Muscle layer of duodenum (tissue), 2 donors: ENCODE results near the gene SGSM2.

ENCODE experiments used
- H3K27ac ChIP-seq: one replicate; pipeline ENCODE4 v1.7.0; 2013; ENCODE audit warnings: mild to moderate bottlenecking, low read length
- H3K27me3 ChIP-seq: one replicate; pipeline ENCODE4 v1.7.0; 2013; ENCODE audit warnings: low read depth, mild to moderate bottlenecking, control low read depth, low read length
- H3K36me3 ChIP-seq, 2 donors: one replicate each; pipeline ENCODE4 v1.7.0; 2013; ENCODE audit warnings: low read length in 2 of 2, control low read depth in 1 of 2, mild to moderate bottlenecking in 1 of 2; ENCODE audit not compliant: insufficient read depth in 2 of 2, control insufficient read depth in 1 of 2
- H3K4me1 ChIP-seq, 2 donors: one replicate each; pipeline ENCODE4 v1.7.0; 2013; ENCODE audit warnings: low read length in 2 of 2, mild to moderate bottlenecking in 2 of 2, control low read depth in 1 of 2, moderate library complexity in 1 of 2; ENCODE audit not compliant: insufficient read depth in 2 of 2, control insufficient read depth in 1 of 2
- H3K4me3 ChIP-seq, 2 donors: one replicate each; pipeline ENCODE4 v1.7.0; 2013; ENCODE audit warnings: low read length in 2 of 2, low read depth in 1 of 2, mild to moderate bottlenecking in 1 of 2
- H3K9me3 ChIP-seq, 2 donors: one replicate each; pipeline ENCODE4 v1.7.0; 2013; ENCODE audit warnings: low read length in 2 of 2, control low read depth in 1 of 2, mild to moderate bottlenecking in 1 of 2; ENCODE audit not compliant: control insufficient read depth in 1 of 2
- donor health status: healthy.

The SGSM2 gene

GRCh38 chr17:2403044-2403443, 65.7 kb downstream of the SGSM2 start:
- Histone ChIP-seq H3K36me3 (peaks cover 0 to 22% of the 10 kb centered on the region in 2 donors), H3K4me1 (peaks cover 39 to 56% of the 10 kb centered on the region in 2 donors), H3K27me3 (no peaks in the 10 kb centered on the region), H3K9me3 (no peaks in the 10 kb centered on the region), H3K4me3 (no peak overlapping the region), H3K27ac (peak overlapping the region; percentile 81)

DNA sequence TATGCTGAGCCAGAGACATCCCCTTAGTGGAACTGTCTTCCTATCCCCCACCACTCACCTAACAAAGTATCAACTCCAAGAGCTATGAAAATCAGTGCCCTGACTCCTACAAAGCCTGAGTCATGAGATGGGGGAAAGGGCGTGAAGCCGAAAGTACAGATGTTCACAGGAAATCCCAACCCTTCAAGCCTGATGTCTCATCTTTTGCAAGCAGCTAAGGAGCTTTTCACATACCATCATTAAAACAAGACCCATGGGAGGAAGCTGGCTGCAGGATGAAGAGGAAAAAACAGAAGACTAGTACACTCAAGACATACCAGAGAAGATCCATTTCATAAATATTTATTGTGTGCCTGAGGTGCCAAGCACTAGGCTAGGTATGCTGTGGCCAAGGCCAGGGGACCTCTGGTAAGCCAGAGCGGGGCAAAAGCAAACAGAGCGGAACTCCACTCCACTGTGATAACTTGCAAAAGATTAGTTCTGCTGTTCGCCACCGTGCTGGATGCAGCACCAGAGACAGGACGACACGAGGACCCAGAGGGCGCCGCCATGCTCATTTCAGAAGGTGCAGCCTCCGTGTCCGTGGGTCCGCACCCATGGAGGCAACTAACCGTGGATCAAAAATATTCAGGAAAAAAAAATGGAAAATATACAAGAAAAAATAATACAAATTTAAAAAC, 68.1 kb downstream of the SGSM2 start:
- Histone ChIP-seq H3K4me3 (no peak overlapping the region), H3K27me3 (no peaks in the 10 kb centered on the region), H3K36me3 (peaks cover 0 to 11% of the 10 kb centered on the region in 2 donors), H3K9me3 (no peaks in the 10 kb centered on the region), H3K4me1 (peaks cover 33 to 50% of the 10 kb centered on the region in 2 donors), H3K27ac (peak overlapping the region; percentile 98)

- peaks cover 33 to 50% of the 10 kb centered on the region in 2 donors for H3K4me1 ChIP-seq
- peaks cover 0 to 13% of the 10 kb centered on the region in 2 donors for H3K36me3 ChIP-seq
- H3K27ac ChIP-seq, result peak overlapping the region; percentile 98
- H3K4me3 ChIP-seq, result peak overlapping the region in 1 of 2 donors; percentile 37
- no peaks in the 10 kb centered on the region for H3K27me3 ChIP-seq
- no peaks in the 10 kb centered on the region for H3K9me3 ChIP-seq
These were observed 69.1 kb downstream of the SGSM2 start for GRCh38 chr17:2406271-2406902.

DNA sequence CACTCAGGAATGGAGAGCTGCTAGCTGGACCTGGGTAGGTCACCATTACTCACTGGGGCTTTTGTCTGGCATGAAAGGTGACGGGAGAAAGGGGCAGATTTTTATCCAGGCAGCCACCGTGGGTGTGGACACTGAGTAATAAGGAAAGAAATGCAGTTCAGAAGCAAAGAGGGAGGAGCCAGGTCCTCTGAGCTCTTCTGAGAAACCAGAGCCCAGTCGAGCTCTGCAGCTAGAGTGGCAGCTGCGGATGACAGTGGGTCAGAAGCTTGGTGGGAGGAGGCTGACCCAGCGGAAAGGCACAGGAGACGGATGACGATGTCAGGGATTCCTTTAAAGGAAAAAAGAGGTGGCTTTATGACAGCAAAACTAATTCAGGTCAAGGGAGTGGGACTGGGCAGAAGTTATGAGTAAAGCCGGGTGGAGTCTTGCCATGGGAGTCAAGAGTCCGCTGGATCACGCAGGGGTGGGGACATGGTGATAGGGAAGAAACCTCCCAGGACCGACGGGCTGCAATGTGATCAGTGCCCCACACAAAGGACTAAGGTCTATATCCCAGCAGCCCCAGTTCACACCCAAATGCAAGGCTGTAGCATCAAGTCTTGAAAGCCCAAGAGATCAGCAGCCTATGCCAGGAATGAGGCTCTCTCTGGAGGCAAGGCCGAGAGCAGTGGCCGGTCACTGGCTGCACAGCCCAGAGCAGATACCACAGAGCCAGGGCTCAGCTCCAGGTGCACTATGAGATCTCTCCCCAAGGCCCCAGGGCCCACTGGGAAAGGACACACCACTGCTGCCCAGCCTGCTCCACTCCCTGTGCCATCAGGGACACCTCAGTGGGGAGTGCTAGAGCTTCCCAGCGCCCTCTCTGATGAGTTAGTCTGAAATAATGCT, 69.8 kb downstream of the SGSM2 start:
- H3K4me1 ChIP-seq, result peaks cover 33 to 50% of the 10 kb centered on the region in 2 donors

DNA sequence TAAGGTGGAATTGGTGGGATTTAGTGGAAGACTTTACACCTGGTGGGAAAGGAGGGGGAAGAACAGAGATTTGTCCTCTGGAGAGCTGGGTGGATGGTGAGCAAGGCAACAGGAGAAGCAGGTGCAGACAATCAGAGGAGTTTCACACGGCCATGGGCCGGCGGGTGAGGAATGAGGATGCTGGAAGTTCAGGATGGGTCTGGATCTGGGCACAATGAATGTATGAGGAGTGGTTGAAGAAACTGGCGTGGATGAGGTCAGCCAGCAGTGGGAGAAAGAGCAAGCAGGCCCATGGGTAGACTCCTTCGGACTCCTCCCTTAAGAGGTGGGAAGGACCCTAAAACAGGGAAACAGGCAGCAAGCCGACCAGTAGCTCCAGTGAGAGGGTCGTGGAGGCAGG, 73.7 kb downstream of the SGSM2 start:
- Histone ChIP-seq H3K4me1 (peaks cover 12 to 17% of the 10 kb centered on the region in 2 donors), H3K27me3 (no peaks in the 10 kb centered on the region), H3K36me3 (peaks cover 6 to 21% of the 10 kb centered on the region in 2 donors), H3K9me3 (no peaks in the 10 kb centered on the region), H3K27ac (no peak overlapping the region), H3K4me3 (no peak overlapping the region)

More for the DNA sequence above, 69.8 kb downstream of the SGSM2 start:
- Histone ChIP-seq H3K36me3 (peaks cover 0 to 9% of the 10 kb centered on the region in 2 donors), H3K27ac (peak overlapping the region; percentile 98), H3K4me3 (peak overlapping the region in 1 of 2 donors; percentile 37), H3K27me3 (no peaks in the 10 kb centered on the region), H3K9me3 (no peaks in the 10 kb centered on the region)

DNA sequence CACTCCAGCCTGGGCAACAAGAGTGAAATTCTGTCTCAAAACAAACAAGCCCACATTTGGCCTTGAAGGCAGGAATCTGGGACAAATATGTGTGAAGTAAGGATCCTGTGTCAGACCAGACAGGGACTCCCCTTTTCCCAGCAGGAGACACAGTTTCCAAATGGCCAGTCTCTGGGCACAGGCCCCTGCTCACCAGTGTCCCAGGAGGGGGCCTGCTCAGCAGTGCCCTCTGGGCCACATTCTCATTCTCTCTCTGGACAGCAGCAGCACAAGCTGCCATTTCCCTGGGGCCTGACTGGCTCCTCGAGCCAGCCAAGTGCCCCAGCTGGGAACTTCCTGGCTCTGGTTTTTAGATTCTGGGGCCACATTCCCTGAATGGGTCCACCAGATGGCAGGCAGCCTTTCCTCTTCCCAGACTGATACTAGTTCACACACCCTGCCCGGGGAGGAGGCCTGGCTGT, 75.3 kb downstream of the SGSM2 start:
- H3K27ac ChIP-seq, result peak overlapping the region; percentile 31
- H3K36me3 ChIP-seq, result peaks cover 6 to 17% of the 10 kb centered on the region in 2 donors
- H3K4me3 ChIP-seq, result no peak overlapping the region
- peaks cover 5 to 8% of the 10 kb centered on the region in 2 donors for H3K4me1 ChIP-seq
- H3K9me3 ChIP-seq, result no peaks in the 10 kb centered on the region
- H3K27me3 ChIP-seq, result no peaks in the 10 kb centered on the region

- Histone ChIP-seq H3K4me3 (no peak overlapping the region), H3K27ac (no peak overlapping the region), H3K9me3 (no peaks in the 10 kb centered on the region), H3K36me3 (peaks cover 6 to 17% of the 10 kb centered on the region in 2 donors), H3K27me3 (no peaks in the 10 kb centered on the region), H3K4me1 (peaks cover 8 to 19% of the 10 kb centered on the region in 2 donors)
These were observed 77.3 kb downstream of the SGSM2 start for GRCh38 chr17:2414446-2415064.

- Histone ChIP-seq H3K4me3 (no peak overlapping the region), H3K27me3 (no peaks in the 10 kb centered on the region), H3K4me1 (peaks cover 8 to 19% of the 10 kb centered on the region in 2 donors), H3K36me3 (peaks cover 10 to 20% of the 10 kb centered on the region in 2 donors), H3K27ac (no peak overlapping the region), H3K9me3 (no peaks in the 10 kb centered on the region)
These were observed 77.8 kb downstream of the SGSM2 start for GRCh38 chr17:2415081-2415480.

DNA sequence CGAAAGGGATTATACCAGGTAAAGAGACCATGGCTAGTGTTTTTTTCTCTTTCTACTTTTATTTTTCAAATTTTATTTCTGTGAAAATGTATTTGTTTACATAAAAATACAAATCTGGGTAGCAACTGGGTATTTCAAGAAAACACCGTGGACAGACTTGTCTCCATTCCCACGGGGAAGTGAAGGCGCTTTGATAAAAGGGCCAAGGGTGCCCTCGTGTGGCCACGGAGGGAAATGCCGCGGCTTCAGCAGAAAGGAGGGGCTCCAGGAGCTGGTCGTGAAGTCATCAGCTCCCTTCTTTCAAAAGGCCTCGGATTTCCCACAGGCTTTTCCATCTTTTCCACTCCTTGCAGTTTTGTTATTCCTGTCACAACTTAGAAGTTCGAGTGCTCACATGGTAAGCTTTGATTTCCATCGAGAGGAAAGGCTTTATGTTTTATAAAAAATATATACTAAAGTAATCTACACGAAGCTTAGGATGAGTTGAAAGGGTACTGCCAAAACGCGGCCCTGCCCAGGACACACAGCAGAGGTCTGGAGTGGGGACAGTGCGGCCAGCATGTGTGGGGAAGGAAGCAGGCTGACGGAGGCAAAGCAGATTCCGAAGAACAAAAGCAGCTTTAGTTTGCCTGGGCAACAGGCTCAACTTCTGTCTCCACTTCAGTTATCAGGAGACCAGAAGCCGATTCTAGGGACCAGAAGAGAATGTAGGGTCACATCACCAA, 78.9 kb downstream of the SGSM2 start:
- H3K36me3 ChIP-seq, result peaks cover 15 to 21% of the 10 kb centered on the region in 2 donors
- no peaks in the 10 kb centered on the region for H3K9me3 ChIP-seq
- peaks cover 8 to 19% of the 10 kb centered on the region in 2 donors for H3K4me1 ChIP-seq
- no peaks in the 10 kb centered on the region for H3K27me3 ChIP-seq
- H3K27ac ChIP-seq, result peak overlapping the region; percentile 33
- no peak overlapping the region for H3K4me3 ChIP-seq

DNA sequence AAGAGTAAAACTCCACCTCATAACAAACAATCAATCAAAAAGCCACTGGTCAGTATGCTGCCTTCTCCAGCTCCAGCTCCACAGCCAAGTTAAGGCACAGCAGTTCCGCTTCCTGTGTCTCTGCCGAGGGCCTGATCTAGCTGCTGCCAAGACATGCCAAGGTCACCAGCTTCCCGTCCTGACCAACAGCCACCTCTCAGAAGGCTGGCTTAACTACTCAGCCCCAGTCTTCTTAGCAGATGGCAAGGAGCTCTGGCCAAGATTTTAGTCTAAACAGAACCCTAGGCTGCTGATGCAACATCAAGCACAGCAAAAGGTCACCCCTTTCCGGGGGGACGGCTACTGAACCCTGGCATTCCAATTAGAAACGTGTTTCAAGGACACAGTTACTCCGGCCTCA, 81.3 kb downstream of the SGSM2 start:
- H3K4me1 ChIP-seq, result peaks cover 8 to 24% of the 10 kb centered on the region in 2 donors
- no peaks in the 10 kb centered on the region for H3K9me3 ChIP-seq
- no peaks in the 10 kb centered on the region for H3K27me3 ChIP-seq
- peaks cover 15% of the 10 kb centered on the region in 2 donors for H3K36me3 ChIP-seq
- H3K4me3 ChIP-seq, result no peak overlapping the region
- no peak overlapping the region for H3K27ac ChIP-seq
